Hepatocyte (in vitro differentiated cells): ENCODE data around the gene NOP10.

Source experiments
- EZH2 ChIP-seq: fragments of 200-600 bp; sonication (generic); IDR thresholded peaks from 2 replicates; pipeline ENCODE4 v1.6.1; 2016; ENCODE audit warnings: antibody characterized with exemption, mild to moderate bottlenecking, borderline replicate concordance
- TF ChIP-seq, protein P1 (sequence below): fragments of 200-600 bp; sonication (generic); IDR thresholded peaks from 2 replicates; pipeline ENCODE4 v1.5.1; 2016; ENCODE audit warnings: antibody characterized with exemption, mild to moderate bottlenecking; ENCODE audit not compliant: poor library complexity

DNA sequence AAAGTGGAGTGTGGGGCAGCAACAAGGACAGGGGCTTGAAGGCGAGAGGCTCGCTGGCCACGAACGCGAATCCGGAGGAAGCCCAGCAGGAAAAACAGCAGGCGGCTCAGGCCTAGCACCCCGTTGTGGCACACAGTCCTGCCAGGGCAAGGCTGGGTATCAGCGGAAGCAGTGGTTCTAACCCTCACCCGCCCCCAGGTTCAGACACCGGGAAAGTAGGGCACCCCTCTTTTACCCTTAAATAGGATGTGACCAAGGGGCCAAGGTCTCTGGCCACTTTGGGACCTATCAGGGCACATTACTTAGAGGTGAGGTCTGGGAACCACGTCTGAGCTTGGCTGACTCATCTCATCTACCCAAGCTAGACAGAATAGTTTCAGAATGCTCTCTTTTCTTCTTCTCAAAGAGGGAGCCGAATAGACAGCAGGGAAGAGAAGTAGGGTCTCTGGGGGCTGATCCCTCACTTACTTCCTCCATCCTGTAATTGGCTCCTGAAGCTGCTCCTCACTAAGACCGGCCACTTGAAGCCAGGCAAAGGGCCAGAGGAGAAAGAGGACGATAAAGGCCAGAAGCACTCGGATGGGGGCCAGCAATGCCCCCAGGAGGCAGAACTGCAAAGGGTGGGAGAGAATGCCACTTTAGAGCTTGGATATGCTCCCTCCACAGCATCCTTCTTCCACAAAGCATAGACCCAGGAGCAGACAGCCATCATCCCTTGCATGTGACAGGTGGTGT is 22.3 kb upstream of the NOP10 start:
- no peak for TF ChIP-seq EZH2
- TF ChIP-seq, protein P1, sequence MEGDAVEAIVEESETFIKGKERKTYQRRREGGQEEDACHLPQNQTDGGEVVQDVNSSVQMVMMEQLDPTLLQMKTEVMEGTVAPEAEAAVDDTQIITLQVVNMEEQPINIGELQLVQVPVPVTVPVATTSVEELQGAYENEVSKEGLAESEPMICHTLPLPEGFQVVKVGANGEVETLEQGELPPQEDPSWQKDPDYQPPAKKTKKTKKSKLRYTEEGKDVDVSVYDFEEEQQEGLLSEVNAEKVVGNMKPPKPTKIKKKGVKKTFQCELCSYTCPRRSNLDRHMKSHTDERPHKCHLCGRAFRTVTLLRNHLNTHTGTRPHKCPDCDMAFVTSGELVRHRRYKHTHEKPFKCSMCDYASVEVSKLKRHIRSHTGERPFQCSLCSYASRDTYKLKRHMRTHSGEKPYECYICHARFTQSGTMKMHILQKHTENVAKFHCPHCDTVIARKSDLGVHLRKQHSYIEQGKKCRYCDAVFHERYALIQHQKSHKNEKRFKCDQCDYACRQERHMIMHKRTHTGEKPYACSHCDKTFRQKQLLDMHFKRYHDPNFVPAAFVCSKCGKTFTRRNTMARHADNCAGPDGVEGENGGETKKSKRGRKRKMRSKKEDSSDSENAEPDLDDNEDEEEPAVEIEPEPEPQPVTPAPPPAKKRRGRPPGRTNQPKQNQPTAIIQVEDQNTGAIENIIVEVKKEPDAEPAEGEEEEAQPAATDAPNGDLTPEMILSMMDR = no peak
